H1 (cell line): ENCODE measurements around the gene NFIA. TPM values are rescaled to one million over a fixed set of nuclear protein-coding genes. Genes with fewer than 3 reads are reported as not detected.

Source experiments
- CTCF ChIA-PET: fragments of 300-600 bp; sonication (Branson Sonifier 250); formaldehyde crosslinking; loops from one replicate; lab custom pipeline; 2021; ENCODE audit not compliant: partially characterized antibody; lab: Charles Lee
- POLR2A ChIA-PET: fragments of 300-600 bp; sonication (Branson Sonifier 250); formaldehyde crosslinking; loops from one replicate; lab custom pipeline; 2021; ENCODE audit warnings: inconsistent platforms; ENCODE audit not compliant: partially characterized antibody; lab: Charles Lee
- DNase-seq, 2 experiments: peaks; one replicate each; pipeline versions ENCODE4 v3.0.0 to v3.0.0-alpha.2; 2010 to 2022; ENCODE audit warnings: low spot score in 2 of 2, low read depth in 1 of 2, mixed read lengths in 1 of 2
- FAIRE-seq: peaks from 2 replicates; lab custom pipeline; 2011; peaks lifted over from hg19 to GRCh38; lab: Jason Lieb, UNC
- H2AFZ ChIP-seq: 2 replicates; pipeline ENCODE4 v1.8.1; 2012; ENCODE audit warnings: low read length, inconsistent platforms
- H2AK5ac ChIP-seq: 2 replicates; pipeline ENCODE4 v1.6.1; 2013; ENCODE audit warnings: low read depth, low read length
- H2BK120ac ChIP-seq: replicated peaks from 2 replicates; pipeline ENCODE3; 2013; ENCODE audit warnings: low read depth, low read length, inconsistent platforms
- H2BK12ac ChIP-seq: 2 replicates; pipeline ENCODE4 v1.6.1; 2013; ENCODE audit warnings: low read depth, low read length
- H2BK15ac ChIP-seq: 2 replicates; pipeline ENCODE4 v1.6.1; 2013; ENCODE audit warnings: low read length
- H2BK20ac ChIP-seq: 2 replicates; pipeline ENCODE4 v1.6.1; 2013; ENCODE audit warnings: low read length
- H2BK5ac ChIP-seq: 2 replicates; pipeline ENCODE4 v1.6.1; 2013; ENCODE audit warnings: low read depth, low read length
- H3K14ac ChIP-seq: 2 replicates; pipeline ENCODE4 v1.6.1; 2013; ENCODE audit warnings: inconsistent platforms; ENCODE audit not compliant: insufficient read length
- H3K18ac ChIP-seq: 2 replicates; pipeline ENCODE4 v1.6.1; 2013; ENCODE audit warnings: low read length; ENCODE audit errors: extremely low read depth
- H3K23ac ChIP-seq: 2 replicates; pipeline ENCODE4 v1.6.1; 2013; ENCODE audit warnings: inconsistent platforms; ENCODE audit not compliant: insufficient read length
- H3K23me2 ChIP-seq: 2 replicates; pipeline ENCODE4 v1.6.1; 2013; ENCODE audit warnings: low read depth, low read length
- H3K27ac ChIP-seq: 2 replicates; pipeline ENCODE4 v1.6.1; 2011; ENCODE audit warnings: low read depth, low read length, inconsistent platforms
- H3K27me3 ChIP-seq, 4 experiments: replicated peaks in 1 of 4; 1 replicate in 1 of 4; 2 replicates in 3 of 4; pipeline versions ENCODE4 v1.6.1 to v1.8.1; 2011 to 2013; ENCODE audit warnings: low read length in 3 of 4, mild to moderate bottlenecking in 3 of 4, inconsistent platforms in 2 of 4, mixed read lengths in 2 of 4, moderate library complexity in 1 of 4; ENCODE audit not compliant: control insufficient read depth in 3 of 4, insufficient read depth in 3 of 4; ENCODE audit errors: extremely low read depth in 1 of 4
- H3K36me3 ChIP-seq, 4 experiments: 2 replicates each; pipeline versions ENCODE4 v1.6.1 to v1.8.1; 2011 to 2013; ENCODE audit warnings: mild to moderate bottlenecking in 4 of 4, low read length in 3 of 4, moderate library complexity in 2 of 4, control low read depth in 1 of 4, inconsistent platforms in 1 of 4; ENCODE audit not compliant: insufficient read depth in 4 of 4, control insufficient read depth in 2 of 4
- H3K4ac ChIP-seq: replicated peaks from 2 replicates; pipeline ENCODE3; 2013; ENCODE audit warnings: low read length, low read depth, mixed read lengths, inconsistent platforms; ENCODE audit not compliant: insufficient read length
- H3K4me1 ChIP-seq, 4 experiments: replicated peaks in 1 of 4; 1 replicate in 1 of 4; 2 replicates in 3 of 4; pipeline versions ENCODE4 v1.6.1 to v1.8.1; 2011 to 2013; ENCODE audit warnings: low read length in 3 of 4, inconsistent platforms in 2 of 4, mixed read lengths in 1 of 4; ENCODE audit not compliant: insufficient read depth in 4 of 4, control insufficient read depth in 3 of 4
- H3K4me2 ChIP-seq, 2 experiments: 2 replicates each; pipeline versions ENCODE4 v1.6.1 to v1.8.1; 2011 to 2013; ENCODE audit warnings: low read depth in 2 of 2, low read length in 2 of 2, control low read depth in 1 of 2, inconsistent platforms in 1 of 2, mild to moderate bottlenecking in 1 of 2; ENCODE audit not compliant: insufficient read depth in 1 of 2
- H3K4me3 ChIP-seq, 4 experiments: fragments of 200-600, 300-600 bp in 1 of 4; sonication (generic), shearing (Covaris generic), sonication (Bioruptor Twin) in 1 of 4; 2 replicates each; pipeline versions ENCODE4 v1.5.1 to v1.8.1; 2011 to 2016; ENCODE audit warnings: low read length in 4 of 4, low read depth in 3 of 4, control low read depth in 2 of 4, inconsistent platforms in 2 of 4, mild to moderate bottlenecking in 2 of 4, mixed read lengths in 1 of 4, moderate library complexity in 1 of 4; ENCODE audit not compliant: insufficient read depth in 2 of 4; ENCODE audit errors: extremely low read depth in 1 of 4
- H3K56ac ChIP-seq: replicated peaks from 2 replicates; pipeline ENCODE3; 2013; ENCODE audit warnings: low read depth, mild to moderate bottlenecking, mixed read lengths, low read length, inconsistent platforms; ENCODE audit not compliant: insufficient read length
- H3K79me1 ChIP-seq: 2 replicates; pipeline ENCODE4 v1.6.1; 2013; ENCODE audit warnings: low read depth, low read length, control low read depth
- H3K79me2 ChIP-seq, 2 experiments: 2 replicates each; pipeline versions ENCODE4 v1.6.1 to v1.8.1; 2012 to 2013; ENCODE audit warnings: low read length in 2 of 2, mild to moderate bottlenecking in 2 of 2, inconsistent platforms in 1 of 2; ENCODE audit not compliant: insufficient read depth in 2 of 2, control insufficient read depth in 1 of 2
- H3K9ac ChIP-seq, 4 experiments: replicated peaks in 1 of 4; 1 replicate in 1 of 4; 2 replicates in 3 of 4; pipeline versions ENCODE4 v1.6.1 to v1.8.1; 2011 to 2013; ENCODE audit warnings: low read depth in 3 of 4, low read length in 3 of 4, control low read depth in 2 of 4, mild to moderate bottlenecking in 2 of 4, moderate library complexity in 2 of 4, inconsistent platforms in 1 of 4; ENCODE audit errors: extremely low read depth in 1 of 4
- H3K9me3 ChIP-seq, 2 experiments: 2 replicates each; pipeline versions ENCODE4 v1.6.1 to v1.8.1; 2012 to 2013; ENCODE audit warnings: mild to moderate bottlenecking in 2 of 2, moderate library complexity in 2 of 2, control low read depth in 1 of 2, inconsistent platforms in 1 of 2, low read depth in 1 of 2, low read length in 1 of 2, mixed read lengths in 1 of 2; ENCODE audit not compliant: insufficient read depth in 2 of 2
- H4K20me1 ChIP-seq, 2 experiments: replicated peaks in 1 of 2; 2 replicates each; pipeline versions ENCODE3 to v1.8.1; 2011 to 2013; ENCODE audit warnings: inconsistent platforms in 2 of 2, low read length in 2 of 2, mild to moderate bottlenecking in 1 of 2; ENCODE audit not compliant: insufficient read depth in 2 of 2, control insufficient read depth in 1 of 2
- H4K5ac ChIP-seq: 2 replicates; pipeline ENCODE4 v1.6.1; 2013; ENCODE audit warnings: low read length, low read depth, mixed read lengths, inconsistent platforms; ENCODE audit not compliant: insufficient read length
- H4K8ac ChIP-seq: 2 replicates; pipeline ENCODE4 v1.8.0; 2013; ENCODE audit warnings: mild to moderate bottlenecking, moderate library complexity, low read length, inconsistent platforms; ENCODE audit not compliant: insufficient read depth; ENCODE audit errors: extremely low read depth
- H4K91ac ChIP-seq: replicated peaks from 2 replicates; pipeline ENCODE3; 2013; ENCODE audit warnings: low read length, mixed read lengths, inconsistent platforms; ENCODE audit not compliant: insufficient read length
- ATF2 ChIP-seq: IDR thresholded peaks from 2 replicates; pipeline ENCODE4 v1.6.1; 2012; ENCODE audit warnings: low read length, inconsistent platforms
- CTCF ChIP-seq, 3 experiments: IDR thresholded peaks; 1 replicate in 2 of 3; 2 replicates in 1 of 3; pipeline versions ENCODE4 v1.5.1 to v1.6.1; 2011; ENCODE audit warnings: low read length in 3 of 3, mild to moderate bottlenecking in 3 of 3, inconsistent platforms in 2 of 3, low read depth in 1 of 3, moderate library complexity in 1 of 3; ENCODE audit not compliant: insufficient read depth in 1 of 3; ENCODE audit errors: control extremely low read depth in 1 of 3
- KDM4A ChIP-seq: IDR thresholded peaks from one replicate; pipeline ENCODE4 v1.7.1; 2012; ENCODE audit warnings: low read depth, mild to moderate bottlenecking, moderate library complexity, low read length, inconsistent platforms; ENCODE audit not compliant: severe bottlenecking
- SP1 ChIP-seq: IDR thresholded peaks from 2 replicates; pipeline ENCODE4 v1.6.1; 2011; ENCODE audit warnings: low read depth, low read length
- TAF7 ChIP-seq: optimal IDR thresholded peaks from 2 replicates; pipeline ENCODE3; 2011; ENCODE audit warnings: low read depth, mild to moderate bottlenecking, inconsistent platforms, low read length, moderate library complexity, borderline replicate concordance
- WGBS, 2 experiments: shearing (Covaris generic) in 1 of 2; methylation state at CpG; one replicate each; pipeline versions ENCODE4 v1.1.6 to v1.1.7; 2013 to 2015; ENCODE audit warnings: low lambda C conversion rate in 2 of 2, mixed read lengths in 2 of 2, inconsistent platforms in 1 of 2, low coverage in 1 of 2, missing lambda C conversion rate in 1 of 2; ENCODE audit not compliant: insufficient replicate concordance in 2 of 2, insufficient coverage in 1 of 2, insufficient read length in 1 of 2; ENCODE audit errors: extremely low coverage in 1 of 2, missing lambda C conversion rate in 1 of 2; 5-methylcytosine and 5-hydroxymethylcytosine counted together
- polyA plus RNA-seq, 7 experiments: library from polyadenylated mRNA; depleted of rRNA in 3 of 7; stranded (reverse) in 5 of 7; unstranded in 2 of 7; fragments of >200 nt in 5 of 7; fragments of 200-250 nt in 2 of 7; gene quantifications; 1 replicate in 5 of 7; 2 replicates in 1 of 7; 4 replicates in 1 of 7; pipeline versions ENCODE4 v1.2.1 to v1.2.3, GENCODE V29; 2011 to 2013; ENCODE audit warnings: missing spikeins in 2 of 7, mixed read lengths in 2 of 7
- total RNA-seq: library from RNA; stranded (reverse); fragmentation: NEBNext Ultra II Directional; extraction: Animal tissue kit (Norgen Biotek cat#: 25700); gene quantifications from 2 replicates; pipeline ENCODE4 v1.2.1, GENCODE V29; 2021
- TF ChIP-seq, protein P1 (sequence below): IDR thresholded peaks from 2 replicates; pipeline ENCODE4 v1.6.1; 2011; ENCODE audit warnings: low read depth, mild to moderate bottlenecking, low read length; ENCODE audit not compliant: insufficient read depth

NFIA gene
- total and polyA plus RNA-seq, 2 of the 8 experiments (the other 6 are each of a cell fraction or from before 2014, with no cell fraction given), result 1.8 to 2.3 TPM

DNA sequence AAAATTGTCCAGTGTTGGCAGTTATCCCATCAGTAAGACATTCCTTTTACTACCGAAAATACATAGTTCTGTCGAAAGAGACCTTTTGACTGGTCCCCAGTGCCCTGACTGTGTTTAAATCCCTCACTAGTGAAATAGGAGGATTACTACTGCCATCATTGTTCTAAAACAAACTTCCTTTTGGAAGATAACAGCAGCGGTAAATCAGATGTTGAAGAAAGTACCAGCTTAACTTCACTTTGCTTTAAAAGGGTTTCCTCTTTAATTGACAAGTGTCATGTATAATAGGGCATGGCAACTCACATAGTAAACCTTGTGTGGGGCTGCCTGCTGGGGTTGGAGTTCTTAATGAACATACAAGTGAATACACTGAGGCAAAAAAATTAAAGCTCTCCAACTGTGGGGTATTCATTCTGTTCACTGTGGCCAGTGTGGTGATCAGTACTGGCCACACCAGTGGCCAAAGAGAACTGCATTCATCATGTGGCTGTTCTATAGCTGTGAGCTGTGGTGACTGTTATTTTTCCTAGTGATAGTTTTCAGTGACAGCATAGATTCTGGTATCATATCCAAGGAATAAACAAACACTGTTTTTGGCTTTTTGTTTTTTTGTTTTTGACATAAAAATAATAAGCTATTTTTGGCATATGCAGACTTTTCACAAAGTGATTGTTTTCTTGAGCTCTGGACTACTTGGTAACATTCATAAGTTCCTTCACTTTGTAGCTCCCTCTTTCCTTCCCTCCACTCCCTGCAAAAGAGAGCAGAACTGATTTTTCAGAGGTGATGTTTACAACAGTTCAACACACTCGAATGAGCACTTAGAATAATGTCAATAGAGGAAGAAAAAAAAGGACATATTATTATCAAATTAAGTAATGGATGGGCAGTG is 74.5 kb downstream of the NFIA start:
- Histone ChIP-seq H3K9ac (no peak overlapping the region), H2BK12ac (no peak overlapping the region), H3K4me3 (no peak overlapping the region), H3K23ac (no peak overlapping the region), H4K20me1 (no peaks in the 10 kb centered on the region), H2AK5ac (no peak overlapping the region), H2BK20ac (no peak overlapping the region), H4K91ac (no peak overlapping the region), H3K18ac (no peak overlapping the region), H3K14ac (no peak overlapping the region), H4K5ac (no peak overlapping the region), H3K79me2 (no peaks in the 10 kb centered on the region), H2AFZ (no peak overlapping the region), H3K9me3 (no peaks in the 10 kb centered on the region), H3K4me1 (peaks cover 0 to 2% (median 0%) of the 10 kb centered on the region in 4 experiments; a peak in 2 of 7 replicates), H3K27me3 (no peaks in the 10 kb centered on the region), H2BK15ac (no peak overlapping the region), H2BK5ac (no peak overlapping the region), H3K23me2 (no peaks in the 10 kb centered on the region), H3K4ac (no peak overlapping the region), H2BK120ac (no peak overlapping the region), H3K56ac (no peak overlapping the region), H3K36me3 (no peaks in the 10 kb centered on the region), H3K27ac (no peak overlapping the region), H4K8ac (no peak overlapping the region), H3K79me1 (no peaks in the 10 kb centered on the region), H3K4me2 (no peak overlapping the region)
- CTCF ChIA-PET, result interaction anchor here (0.6 to 2.5 kb wide), 10 partner anchors 9 to 1001 kb away, joined by 3 to 6 read pairs (median 3); no protein-coding TSS in a partner anchor
- DNase-seq, result no peak
- POLR2A ChIA-PET, result interaction anchor here (0.6 kb wide), 1 partner anchor 19 kb away, joined by 3 read pairs; no protein-coding TSS in a partner anchor
- WGBS, 2 experiments, result 92% methylated on average over 4 of the region's 4 CpGs; no CpG with 5 or more reads in 1 of the 2 experiments
- FAIRE-seq, result no peak
- TF ChIP-seq CTCF (IDR thresholded peaks at IDR 0.05; ENCODE audit: control extremely low read depth in 1 of 3, insufficient read depth in 1 of 3, low read depth in 1 of 3, low read length in 3 of 3), result no peak
- TF ChIP-seq, protein P1, sequence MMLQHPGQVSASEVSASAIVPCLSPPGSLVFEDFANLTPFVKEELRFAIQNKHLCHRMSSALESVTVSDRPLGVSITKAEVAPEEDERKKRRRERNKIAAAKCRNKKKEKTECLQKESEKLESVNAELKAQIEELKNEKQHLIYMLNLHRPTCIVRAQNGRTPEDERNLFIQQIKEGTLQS, result no peak
- TF ChIP-seq ATF2, result no peak
- no peak for TF ChIP-seq SP1
- TF ChIP-seq KDM4A, result no peak
- no peak for TF ChIP-seq TAF7
